ENCODE data around the gene TNS4. TPM values are rescaled to one million over a fixed set of nuclear protein-coding genes. Genes with fewer than 3 reads are reported as not detected.

The TNS4 gene
- polyA plus RNA-seq, 1 donor from 2014 or later: not detected

- Mint-ChIP-seq H3K27ac (peak overlapping the region in 1 of 3 donors; percentile 75), H3K4me1 (peaks cover 34 to 43% (median 39%) of the 10 kb centered on the region in 3 donors), H3K27me3 (peaks cover 4% of the 10 kb centered on the region), H3K36me3 (peaks cover 2% of the 10 kb centered on the region), H3K9me3 (no peaks in the 10 kb centered on the region), H3K4me3 (peak overlapping the region in 3 of 4 donors; percentile 50 to 89 (median 83))
These were observed 14.1 kb upstream of the TNS4 start for GRCh38 chr17:40515491-40516041.

- Mint-ChIP-seq H3K4me3 (peak overlapping the region in 2 of 4 donors; percentile 1 to 83), H3K9me3 (no peaks in the 10 kb centered on the region), H3K36me3 (peaks cover 2% of the 10 kb centered on the region), H3K4me1 (peaks cover 34 to 43% (median 39%) of the 10 kb centered on the region in 3 donors), H3K27ac (peak overlapping the region in 1 of 3 donors; percentile 75), H3K27me3 (peaks cover 4% of the 10 kb centered on the region)
These were observed 13.6 kb upstream of the TNS4 start for GRCh38 chr17:40515011-40515410.

GRCh38 chr17:40514013-40514875, 12.8 kb upstream of the TNS4 start:
- no peaks in the 10 kb centered on the region for H3K9me3 Mint-ChIP-seq
- H3K27me3 Mint-ChIP-seq: peaks cover 4% of the 10 kb centered on the region
- peak overlapping the region in 2 of 3 donors; percentile 6 to 32 for H3K27ac Mint-ChIP-seq
- H3K4me3 Mint-ChIP-seq: peak overlapping the region in 2 of 4 donors; percentile 2 to 27
- H3K36me3 Mint-ChIP-seq: peaks cover 2% of the 10 kb centered on the region
- peaks cover 34 to 43% (median 42%) of the 10 kb centered on the region in 3 donors for H3K4me1 Mint-ChIP-seq

- Mint-ChIP-seq H3K4me1 (peaks cover 21 to 30% (median 26%) of the 10 kb centered on the region in 3 donors), H3K27ac (no peak overlapping the region), H3K27me3 (peaks cover 4% of the 10 kb centered on the region), H3K36me3 (peaks cover 2% of the 10 kb centered on the region), H3K4me3 (no peak overlapping the region), H3K9me3 (no peaks in the 10 kb centered on the region)
These were observed 10.3 kb upstream of the TNS4 start for GRCh38 chr17:40511667-40512220.

- Mint-ChIP-seq H3K27ac (no peak overlapping the region), H3K9me3 (no peaks in the 10 kb centered on the region), H3K4me1 (peaks cover 15 to 25% (median 20%) of the 10 kb centered on the region in 3 donors), H3K27me3 (peaks cover 4% of the 10 kb centered on the region), H3K36me3 (peaks cover 2% of the 10 kb centered on the region), H3K4me3 (no peak overlapping the region)
These were observed 9.7 kb upstream of the TNS4 start for GRCh38 chr17:40511136-40511535.

- Mint-ChIP-seq H3K36me3 (peaks cover 2% of the 10 kb centered on the region), H3K9me3 (no peaks in the 10 kb centered on the region), H3K27me3 (peaks cover 4% of the 10 kb centered on the region), H3K4me3 (no peak overlapping the region), H3K4me1 (peaks cover 8 to 19% (median 11%) of the 10 kb centered on the region in 3 donors), H3K27ac (no peak overlapping the region)
These were observed 8.9 kb upstream of the TNS4 start for GRCh38 chr17:40510328-40510648.

GRCh38 chr17:40509626-40510327, 8.4 kb upstream of the TNS4 start:
- Mint-ChIP-seq H3K27ac (no peak overlapping the region), H3K9me3 (no peaks in the 10 kb centered on the region), H3K27me3 (peaks cover 4% of the 10 kb centered on the region), H3K4me3 (no peak overlapping the region), H3K36me3 (peaks cover 2% of the 10 kb centered on the region), H3K4me1 (peaks cover 6 to 16% (median 10%) of the 10 kb centered on the region in 3 donors)

GRCh38 chr17:40506786-40507185, 5.4 kb upstream of the TNS4 start:
- H3K36me3 Mint-ChIP-seq: no peaks in the 10 kb centered on the region
- H3K4me3 Mint-ChIP-seq: no peak overlapping the region

GRCh38 chr17:40503154-40503553, 1.7 kb upstream of the TNS4 start:
- Mint-ChIP-seq H3K27me3 (peaks cover 18% of the 10 kb centered on the region), H3K36me3 (no peaks in the 10 kb centered on the region), H3K9me3 (no peaks in the 10 kb centered on the region), H3K4me1 (peaks cover 0 to 2% (median 0%) of the 10 kb centered on the region in 3 donors), H3K27ac (no peak overlapping the region), H3K4me3 (no peak overlapping the region)

More at GRCh38 chr17:40506786-40507185, 5.4 kb upstream of the TNS4 start:
- H3K4me1 Mint-ChIP-seq: peaks cover 0 to 5% (median 5%) of the 10 kb centered on the region in 3 donors
- no peaks in the 10 kb centered on the region for H3K27me3 Mint-ChIP-seq
- no peaks in the 10 kb centered on the region for H3K9me3 Mint-ChIP-seq
- no peak overlapping the region for H3K27ac Mint-ChIP-seq

GRCh38 chr17:40502716-40503115, 1.3 kb upstream of the TNS4 start:
- Mint-ChIP-seq H3K27me3 (peaks cover 18% of the 10 kb centered on the region), H3K27ac (no peak overlapping the region), H3K9me3 (no peaks in the 10 kb centered on the region), H3K4me3 (no peak overlapping the region), H3K4me1 (peaks cover 0 to 2% (median 0%) of the 10 kb centered on the region in 3 donors), H3K36me3 (no peaks in the 10 kb centered on the region)

- peaks cover 22% of the 10 kb centered on the region for H3K27me3 Mint-ChIP-seq
- H3K27ac Mint-ChIP-seq: no peak overlapping the region
- H3K4me3 Mint-ChIP-seq: no peak overlapping the region
- no peaks in the 10 kb centered on the region for H3K36me3 Mint-ChIP-seq
- H3K9me3 Mint-ChIP-seq: no peaks in the 10 kb centered on the region
- peaks cover 0 to 2% (median 0%) of the 10 kb centered on the region in 3 donors for H3K4me1 Mint-ChIP-seq
These were observed 714 bp downstream of the TNS4 start for GRCh38 chr17:40500709-40501108.

GRCh38 chr17:40500190-40500589, 1.2 kb downstream of the TNS4 start:
- Mint-ChIP-seq H3K4me3 (no peak overlapping the region), H3K36me3 (no peaks in the 10 kb centered on the region), H3K27me3 (peaks cover 22% of the 10 kb centered on the region), H3K4me1 (peaks cover 0 to 2% (median 0%) of the 10 kb centered on the region in 3 donors), H3K9me3 (no peaks in the 10 kb centered on the region), H3K27ac (no peak overlapping the region)

GRCh38 chr17:40499551-40500189, 1.8 kb downstream of the TNS4 start:
- H3K27me3 Mint-ChIP-seq: peaks cover 22% of the 10 kb centered on the region
- no peaks in the 10 kb centered on the region for H3K36me3 Mint-ChIP-seq
- H3K27ac Mint-ChIP-seq: peak overlapping the region in 1 of 3 donors; percentile 82
- no peaks in the 10 kb centered on the region for H3K9me3 Mint-ChIP-seq
- H3K4me1 Mint-ChIP-seq: peaks cover 0 to 2% (median 0%) of the 10 kb centered on the region in 3 donors
- no peak overlapping the region for H3K4me3 Mint-ChIP-seq

- Mint-ChIP-seq H3K27ac (peak overlapping the region in 1 of 3 donors; percentile 82), H3K9me3 (no peaks in the 10 kb centered on the region), H3K4me3 (no peak overlapping the region)
These were observed 2.9 kb downstream of the TNS4 start for GRCh38 chr17:40498281-40499084.

More at GRCh38 chr17:40498281-40499084, 2.9 kb downstream of the TNS4 start:
- Mint-ChIP-seq H3K36me3 (no peaks in the 10 kb centered on the region), H3K4me1 (peaks cover 0 to 2% (median 0%) of the 10 kb centered on the region in 3 donors), H3K27me3 (peaks cover 22% of the 10 kb centered on the region)
